Naive thymus-derived CD4-positive, alpha-beta T cell (primary cell): Measurements from ENCODE around the gene HPDL. TPM values are rescaled to one million over a fixed set of nuclear protein-coding genes. Genes with fewer than 3 reads are reported as not detected.

Experiments used
- ATAC-seq: fragments of 150-1000 bp; cut with Tn5 transposase; 2 replicates; pipeline ENCODE4 v1.10.0; 2021; ENCODE audit warnings: mild to moderate bottlenecking, moderate library complexity
- CTCF ChIA-PET: fragments of 350-600 bp; sonication (Branson Sonifier 250); formaldehyde crosslinking; loops from one replicate; lab custom pipeline; 2021; ENCODE audit warnings: antibody characterized with exemption; lab: Charles Lee
- POLR2A ChIA-PET: fragments of 350-600 bp; sonication (Branson Sonifier 250); formaldehyde crosslinking; loops from one replicate; lab custom pipeline; 2021; ENCODE audit warnings: antibody characterized with exemption, inconsistent platforms; lab: Charles Lee
- DNase-seq, 9 donors: peaks; one replicate each; pipeline versions ENCODE4 v3.0.0 to v3.0.0-alpha.2; 2020 to 2022; ENCODE audit warnings: mixed read lengths in 1 of 9
- H3K27ac ChIP-seq: one replicate; pipeline ENCODE4 v1.7.0; 2013; ENCODE audit warnings: mild to moderate bottlenecking, low read depth, low read length, moderate library complexity
- H3K27me3 ChIP-seq, 2 donors: one replicate each; pipeline ENCODE4 v1.7.0; 2013; ENCODE audit warnings: low read length in 2 of 2, mild to moderate bottlenecking in 2 of 2, moderate library complexity in 2 of 2; ENCODE audit not compliant: control insufficient read depth in 2 of 2, insufficient read depth in 2 of 2
- H3K36me3 ChIP-seq, 3 experiments: 1 replicate in 2 of 3; 2 replicates in 1 of 3; pipeline ENCODE4 v1.7.0; 2013; ENCODE audit warnings: low read length in 3 of 3, mild to moderate bottlenecking in 3 of 3, moderate library complexity in 1 of 3; ENCODE audit not compliant: insufficient read depth in 3 of 3, control insufficient read depth in 2 of 3
- H3K4me1 ChIP-seq, 2 donors: one replicate each; pipeline ENCODE4 v1.7.0; 2013; ENCODE audit warnings: low read length in 2 of 2, mild to moderate bottlenecking in 2 of 2, moderate library complexity in 1 of 2; ENCODE audit not compliant: control insufficient read depth in 2 of 2, insufficient read depth in 2 of 2
- H3K4me3 ChIP-seq: 2 replicates; pipeline ENCODE4 v1.7.0; 2013; ENCODE audit warnings: mild to moderate bottlenecking, low read length
- H3K9me3 ChIP-seq, 3 experiments: 1 replicate in 2 of 3; 2 replicates in 1 of 3; pipeline ENCODE4 v1.7.0; 2013; ENCODE audit warnings: low read length in 3 of 3; ENCODE audit not compliant: control insufficient read depth in 2 of 3
- H3K27ac Mint-ChIP-seq, 9 donors: one replicate each; pipeline ENCODE4 v1.8.0; 2020 to 2022; ENCODE audit warnings: mixed read lengths in 9 of 9, mild to moderate bottlenecking in 8 of 9, moderate library complexity in 5 of 9, inconsistent platforms in 2 of 9
- H3K27me3 Mint-ChIP-seq, 5 donors: one replicate each; pipeline ENCODE4 v1.8.0; 2021 to 2022; ENCODE audit warnings: mixed read lengths in 5 of 5, mild to moderate bottlenecking in 1 of 5
- H3K36me3 Mint-ChIP-seq, 5 donors: one replicate each; pipeline ENCODE4 v1.8.0; 2020 to 2022; ENCODE audit warnings: mixed read lengths in 5 of 5, mild to moderate bottlenecking in 3 of 5, inconsistent platforms in 1 of 5
- H3K4me1 Mint-ChIP-seq, 7 donors: one replicate each; pipeline ENCODE4 v1.8.0; 2020 to 2022; ENCODE audit warnings: mixed read lengths in 7 of 7, mild to moderate bottlenecking in 3 of 7, inconsistent platforms in 1 of 7
- H3K4me3 Mint-ChIP-seq, 10 donors: one replicate each; pipeline ENCODE4 v1.8.0; 2020 to 2022; ENCODE audit warnings: mild to moderate bottlenecking in 10 of 10, mixed read lengths in 10 of 10, moderate library complexity in 6 of 10, inconsistent platforms in 2 of 10
- H3K9me3 Mint-ChIP-seq, 11 donors: one replicate each; pipeline ENCODE4 v1.8.0; 2020 to 2022; ENCODE audit warnings: mixed read lengths in 11 of 11, mild to moderate bottlenecking in 4 of 11, inconsistent platforms in 1 of 11, moderate library complexity in 1 of 11
- intact Hi-C, 2 donors: fragments of 100-400 bp; cut with micrococcal nuclease; formaldehyde crosslinking; loops; one replicate each; pipeline ENCODE4 v1.15.1; 2023
- polyA plus RNA-seq, 2 donors: library from polyadenylated mRNA; unstranded; fragments of 300-500 nt; fragmentation: Illumina TruSeq; gene quantifications; one replicate each; pipeline ENCODE4 v1.2.3, GENCODE V29; 2021
- total RNA-seq, 6 experiments: library from RNA in 5 of 6; stranded (reverse) in 5 of 6; gene quantifications; 1 replicate in 5 of 6; 2 replicates in 1 of 6; pipeline ENCODE4 v1.2.3 and lab custom pipeline; 2021 to 2026

Gene HPDL
- total and polyA plus RNA-seq, 7 experiments from 2014 or later = 0.32 to 6.7 (median 0.69) TPM

DNA sequence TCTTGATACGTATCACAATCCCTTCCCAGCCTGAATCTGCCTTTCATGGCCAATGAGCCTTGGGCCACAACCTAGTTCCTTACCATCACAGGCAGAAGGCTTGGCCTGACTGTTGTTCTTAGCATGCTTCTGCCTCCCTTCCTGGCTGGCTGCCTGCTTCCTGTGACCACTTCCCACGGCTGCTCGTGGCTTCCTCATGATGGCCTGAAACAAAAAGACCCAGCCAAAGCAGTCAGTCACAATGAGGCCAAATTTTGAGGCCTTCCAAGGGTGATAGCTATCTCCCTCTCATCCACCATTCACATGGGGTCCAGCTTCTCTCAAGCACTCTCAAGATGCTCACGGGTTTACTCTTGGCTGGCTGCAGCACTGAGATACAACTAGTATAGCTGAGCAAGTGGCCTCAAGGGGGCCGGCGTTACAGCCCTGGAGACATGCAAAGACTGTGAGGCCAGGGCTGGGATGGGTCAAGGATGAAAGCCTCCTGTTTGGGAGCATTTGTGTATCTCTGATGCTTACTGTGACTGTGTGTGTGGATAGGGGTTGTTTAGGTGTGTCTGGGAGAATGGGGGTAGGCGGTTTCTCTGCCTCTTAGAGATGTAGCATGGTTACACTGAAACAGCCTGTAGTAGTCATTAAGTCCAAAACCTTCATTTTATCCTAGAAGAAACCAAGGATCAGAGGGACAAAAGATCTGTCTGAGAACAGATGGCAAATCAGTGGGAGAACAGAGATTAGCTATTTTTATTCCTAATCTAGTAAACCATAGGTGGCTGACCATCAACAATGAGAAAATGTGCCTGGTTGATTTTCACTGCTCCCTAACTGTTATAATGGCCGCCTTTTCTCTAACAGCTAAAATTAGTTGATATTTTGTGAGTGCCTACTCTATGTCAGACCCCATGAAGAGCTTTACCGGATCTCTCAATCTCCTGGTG is 7.9 kb downstream of the HPDL start:
- POLR2A ChIA-PET = interaction anchor here (0.7 to 0.8 kb wide), 2 partner anchors 58 to 159 kb away, joined by 3 read pairs; no protein-coding TSS in a partner anchor
- H3K27me3 Mint-ChIP-seq = no peaks in the 10 kb centered on the region
- H3K27ac Mint-ChIP-seq = peak overlapping the region in 5 of 9 donors; percentile 4 to 78 (median 51)
- intact Hi-C loops = no loop called here
- CTCF ChIA-PET = interaction anchor here (0.8 kb wide), 1 partner anchor 31 kb away, joined by 3 read pairs; no protein-coding TSS in a partner anchor
- DNase-seq (no peak), ATAC-seq (no peak)
- H3K27me3 ChIP-seq = no peaks in the 10 kb centered on the region
- no peaks in the 10 kb centered on the region for H3K9me3 Mint-ChIP-seq
- H3K36me3 Mint-ChIP-seq = peaks cover 4 to 31% (median 11%) of the 10 kb centered on the region in 5 donors
- H3K36me3 ChIP-seq = peaks cover 0 to 43% (median 8%) of the 10 kb centered on the region in 3 experiments
- peaks cover 10 to 13% of the 10 kb centered on the region in 2 donors for H3K4me1 ChIP-seq
- no peak overlapping the region for H3K4me3 ChIP-seq
- peak overlapping the region in 1 of 10 donors; percentile 6 for H3K4me3 Mint-ChIP-seq
- H3K27ac ChIP-seq = no peak overlapping the region
- no peaks in the 10 kb centered on the region for H3K9me3 ChIP-seq
- peaks cover 24 to 49% (median 44%) of the 10 kb centered on the region in 7 donors for H3K4me1 Mint-ChIP-seq

DNA sequence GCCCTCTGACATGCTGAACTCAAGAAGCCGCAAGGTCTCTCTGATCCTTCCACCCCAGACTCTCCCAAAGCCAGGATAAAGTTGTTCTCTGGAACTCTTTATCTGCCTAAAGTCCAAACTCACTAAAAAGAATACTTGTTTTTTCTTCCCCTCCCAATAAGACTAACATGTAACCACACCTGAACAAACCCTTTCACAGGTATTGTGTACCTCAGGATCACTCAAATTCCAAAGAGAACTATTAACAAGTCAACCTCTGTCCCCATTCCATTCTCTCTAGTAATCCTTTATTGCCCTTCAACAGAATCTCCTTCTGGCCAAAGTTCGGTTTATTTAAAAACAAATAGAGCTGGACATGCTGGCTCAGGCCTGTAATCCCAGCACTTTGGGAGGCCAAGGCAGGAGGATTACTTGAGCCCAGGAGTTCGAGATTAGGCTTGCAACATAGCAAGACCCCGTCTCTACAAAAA is 9.2 kb downstream of the HPDL start:
- Mint-ChIP-seq H3K4me1 (peaks cover 24 to 60% (median 52%) of the 10 kb centered on the region in 7 donors), H3K4me3 (no peak overlapping the region), H3K27ac (peak overlapping the region in 3 of 9 donors; percentile 2 to 53 (median 6)), H3K36me3 (peaks cover 4 to 25% (median 15%) of the 10 kb centered on the region in 5 donors), H3K9me3 (no peaks in the 10 kb centered on the region), H3K27me3 (no peaks in the 10 kb centered on the region)
- peaks cover 0 to 44% (median 8%) of the 10 kb centered on the region in 3 experiments for H3K36me3 ChIP-seq
- no peak overlapping the region for H3K27ac ChIP-seq
- POLR2A ChIA-PET = interaction anchor here (0.7 kb wide), 1 partner anchor 20 kb away, joined by 3 read pairs; no protein-coding TSS in a partner anchor
- H3K4me1 ChIP-seq = peaks cover 15 to 18% of the 10 kb centered on the region in 2 donors
- intact Hi-C loops = no loop called here
- no peaks in the 10 kb centered on the region for H3K9me3 ChIP-seq
- no peak for ATAC-seq
- no peak for DNase-seq
- CTCF ChIA-PET = interaction anchor here (0.5 kb wide), 1 partner anchor 284 kb away, joined by 5 read pairs; no protein-coding TSS in a partner anchor
- H3K27me3 ChIP-seq = no peaks in the 10 kb centered on the region
- H3K4me3 ChIP-seq = no peak overlapping the region

DNA sequence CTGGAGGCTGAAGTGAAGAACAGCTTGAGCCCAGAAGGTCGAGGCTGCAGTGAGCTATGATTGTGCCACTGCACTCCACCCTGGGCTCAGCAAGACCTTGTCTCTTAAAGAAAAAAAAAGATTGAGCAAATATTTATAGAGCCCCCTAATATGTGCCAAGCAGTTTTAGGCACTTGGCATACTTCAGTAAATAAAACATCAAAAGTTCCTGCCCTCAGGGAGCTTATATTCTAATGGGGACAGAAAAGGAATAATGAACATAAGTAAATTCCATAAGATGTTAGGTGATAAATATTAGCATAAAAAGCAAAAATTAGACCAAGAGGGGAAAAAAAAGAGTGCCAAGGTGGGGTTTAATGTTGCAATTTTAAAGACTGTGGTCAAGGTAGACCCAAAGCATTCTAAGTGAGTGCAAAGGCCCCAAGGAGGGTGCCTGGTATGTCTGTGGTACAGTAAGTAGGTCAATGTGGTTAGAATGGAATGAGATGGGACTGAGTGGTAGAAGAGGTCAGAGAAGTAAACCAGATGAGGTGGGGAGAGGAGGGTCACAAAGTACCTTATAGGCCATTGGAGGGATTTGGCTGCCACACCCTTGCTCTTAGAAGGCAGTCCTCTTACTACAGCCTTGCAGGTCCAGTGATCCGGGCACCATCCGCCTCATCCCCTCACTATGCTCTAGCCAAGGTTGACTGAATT is 11.1 kb downstream of the HPDL start:
- H3K27ac ChIP-seq = no peak overlapping the region
- H3K9me3 ChIP-seq = no peaks in the 10 kb centered on the region
- intact Hi-C loops = no loop called here
- no peaks in the 10 kb centered on the region for H3K27me3 Mint-ChIP-seq
- no peak for DNase-seq
- POLR2A ChIA-PET = interaction anchor here (0.6 to 5.5 kb wide), 5 partner anchors 11 to 616 kb away, joined by 4 to 85 read pairs (median 7); partner anchors contain the start of gene HPDL
- H3K4me1 Mint-ChIP-seq = peaks cover 33 to 79% (median 69%) of the 10 kb centered on the region in 7 donors
- no peaks in the 10 kb centered on the region for H3K9me3 Mint-ChIP-seq
- H3K4me3 Mint-ChIP-seq = peak overlapping the region in 7 of 10 donors; percentile 44 to 100 (median 98)
- peaks cover 31 to 37% of the 10 kb centered on the region in 2 donors for H3K4me1 ChIP-seq
- peaks cover 0 to 37% (median 16%) of the 10 kb centered on the region in 3 experiments for H3K36me3 ChIP-seq
- H3K4me3 ChIP-seq = no peak overlapping the region
- no peaks in the 10 kb centered on the region for H3K27me3 ChIP-seq
- peak overlapping the region in 5 of 9 donors; percentile 23 to 99 (median 59) for H3K27ac Mint-ChIP-seq
- H3K36me3 Mint-ChIP-seq = peaks cover 4 to 34% (median 15%) of the 10 kb centered on the region in 5 donors
- ATAC-seq = no peak
- CTCF ChIA-PET = no interaction called here

DNA sequence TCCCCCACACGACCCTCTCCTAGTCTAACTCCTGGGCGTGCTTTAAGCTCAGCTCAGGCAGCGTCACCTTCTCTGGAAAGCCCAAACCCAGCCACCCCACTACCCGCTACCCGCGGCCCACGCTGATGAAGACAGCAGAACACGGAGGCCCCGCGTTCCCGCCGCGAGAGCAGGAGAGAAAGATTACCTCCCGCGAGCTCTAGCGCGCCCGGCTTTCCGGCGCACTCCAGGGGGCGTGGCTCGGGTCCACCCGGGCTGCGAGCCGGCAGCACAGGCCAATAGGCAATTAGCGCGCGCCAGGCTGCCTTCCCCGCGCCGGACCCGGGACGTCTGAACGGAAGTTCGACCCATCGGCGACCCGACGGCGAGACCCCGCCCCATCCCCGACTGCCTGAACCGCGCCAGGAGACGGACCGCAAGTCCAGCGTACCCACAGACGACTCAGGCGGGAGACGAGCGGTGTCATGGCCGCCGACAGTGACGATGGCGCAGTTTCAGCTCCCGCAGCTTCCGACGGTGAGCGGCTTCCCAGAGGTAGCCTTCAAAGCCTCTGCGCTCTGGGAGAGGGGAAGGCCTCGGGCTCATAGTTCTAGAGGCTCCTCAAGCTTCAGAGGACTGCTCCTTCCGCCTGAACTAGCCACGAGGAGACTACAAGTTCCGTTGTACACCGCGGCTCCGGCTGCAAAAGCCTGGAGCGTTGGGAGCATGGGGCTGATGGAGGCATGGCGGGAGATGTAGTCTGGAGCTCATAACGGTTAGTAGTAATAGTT is 13.3 kb downstream of the HPDL start, which contains the start of the genes MUTYH and TOE1:
TSS of gene MUTYH (minus strand) at position 652 of the 770 bp plus-strand sequence. CDS start 5,935 bp downstream, outside the sequence.
TSS of gene TOE1 (plus strand) at position 382 of the 770 bp plus-strand sequence. CDS start at position 465, 83 bp downstream.
- peak within 1 kb of the TSS; percentile 83 for H3K4me3 ChIP-seq
- CTCF ChIA-PET = interaction anchor here (0.6 to 4.9 kb wide), 11 partner anchors 35 to 503 kb away, joined by 3 to 26 read pairs (median 5); partner anchors contain the start of genes HECTD3, TESK2 and UROD
- DNase-seq = peak; percentile 84 to 95 (median 89)
- POLR2A ChIA-PET = interaction anchor here (0.6 to 5.5 kb wide), 37 partner anchors 9 to 907 kb away, joined by 3 to 85 read pairs (median 7); partner anchors contain the start of genes CCDC163, EIF2B3, GPBP1L1 and HECTD3
- peak; percentile 91 for ATAC-seq
- peaks cover 24 to 75% (median 61%) of the 10 kb centered on the region in 7 donors for H3K4me1 Mint-ChIP-seq
- no peaks in the 10 kb centered on the region for H3K9me3 Mint-ChIP-seq
- no peaks in the 10 kb centered on the region for H3K27me3 ChIP-seq
- H3K4me1 ChIP-seq = peaks cover 31 to 33% of the 10 kb centered on the region in 2 donors
- H3K27me3 Mint-ChIP-seq = no peaks in the 10 kb centered on the region
- H3K4me3 Mint-ChIP-seq = peak within 1 kb of the TSS; percentile 95 to 100 (median 99)
- intact Hi-C loops = loop anchor here (1.0 to 5.0 kb wide), 17 partner anchors 14 to 1992 kb away; partner anchors contain the start of genes CCDC163 (in 2 of the 2), HPDL (in 2 of the 2), KIF2C (in 2 of the 2) and MMACHC (in 2 of the 2)
- peaks cover 7 to 41% (median 24%) of the 10 kb centered on the region in 3 experiments for H3K36me3 ChIP-seq
- peaks cover 0 to 30% (median 9%) of the 10 kb centered on the region in 5 donors for H3K36me3 Mint-ChIP-seq
- H3K27ac ChIP-seq = peak within 1 kb of the TSS; percentile 99
- H3K9me3 ChIP-seq = no peaks in the 10 kb centered on the region
- peak within 1 kb of the TSS; percentile 96 to 99 (median 99) for H3K27ac Mint-ChIP-seq

DNA sequence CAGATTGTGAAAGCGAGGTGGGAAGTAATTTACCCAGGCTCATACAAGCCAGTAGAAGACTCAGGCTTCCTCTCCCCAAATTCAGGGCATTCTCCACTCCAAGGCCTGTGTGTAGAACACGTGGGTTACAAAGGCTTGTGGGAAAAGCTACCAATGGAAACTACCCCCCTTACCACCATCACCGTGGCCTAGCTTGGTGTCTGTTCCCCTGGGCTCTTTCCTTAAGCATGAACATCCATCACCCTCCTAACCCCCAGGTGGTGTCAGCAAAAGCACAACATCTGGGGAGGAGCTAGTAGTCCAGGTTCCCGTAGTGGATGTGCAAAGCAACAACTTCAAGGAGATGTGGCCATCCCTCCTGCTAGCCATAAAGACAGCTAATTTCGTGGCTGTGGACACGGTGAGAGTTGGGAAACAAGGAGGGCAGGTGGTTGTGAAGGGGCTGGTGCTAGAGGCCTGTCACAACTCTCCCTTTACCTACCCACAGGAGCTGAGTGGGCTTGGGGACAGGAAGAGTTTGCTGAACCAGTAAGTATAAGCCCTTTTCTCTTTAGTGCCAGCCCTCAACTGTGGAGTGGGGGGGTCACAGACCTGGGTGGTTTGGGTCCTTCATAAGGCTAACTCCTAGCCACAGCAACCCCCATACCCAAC is 14.2 kb downstream of the HPDL start:
- peak overlapping the region; percentile 83 for H3K4me3 ChIP-seq
- peak in 1 of 9 donors; percentile 35 for DNase-seq
- H3K36me3 ChIP-seq = peaks cover 7 to 50% (median 24%) of the 10 kb centered on the region in 3 experiments
- H3K4me1 ChIP-seq = peaks cover 31 to 33% of the 10 kb centered on the region in 2 donors
- H3K27me3 Mint-ChIP-seq = no peaks in the 10 kb centered on the region
- ChIA-PET POLR2A (interaction anchor here (0.6 to 5.5 kb wide), 30 partner anchors 8 to 667 kb away, joined by 3 to 85 read pairs (median 7); partner anchors contain the start of genes CCDC163, GPBP1L1, HECTD3 and HPDL), CTCF (interaction anchor here (0.7 to 4.9 kb wide), 9 partner anchors 37 to 504 kb away, joined by 3 to 26 read pairs (median 7); partner anchors contain the start of genes HECTD3, TESK2 and UROD)
- H3K9me3 Mint-ChIP-seq = no peaks in the 10 kb centered on the region
- H3K27ac Mint-ChIP-seq = peak overlapping the region; percentile 96 to 99 (median 99)
- intact Hi-C loops = loop anchor here (1.0 to 5.0 kb wide), 17 partner anchors 15 to 1991 kb away; partner anchors contain the start of genes CCDC163 (in 2 of the 2), KIF2C (in 2 of the 2), MMACHC (in 2 of the 2) and TESK2 (in 2 of the 2)
- H3K4me3 Mint-ChIP-seq = peak overlapping the region; percentile 95 to 100 (median 99)
- peaks cover 24 to 66% (median 54%) of the 10 kb centered on the region in 7 donors for H3K4me1 Mint-ChIP-seq
- H3K27ac ChIP-seq = peak overlapping the region; percentile 99
- H3K36me3 Mint-ChIP-seq = peaks cover 0 to 34% (median 9%) of the 10 kb centered on the region in 5 donors
- no peaks in the 10 kb centered on the region for H3K9me3 ChIP-seq
- H3K27me3 ChIP-seq = no peaks in the 10 kb centered on the region
- ATAC-seq = no peak
